Astrocyte of the spinal cord (primary cell): ENCODE results near the gene APELA.
"Not testable (repeated sequence)": the region's sequence is repeated elsewhere in the genome, so short reads cannot be mapped to it uniquely, and the experiment has no call there.

Experiments
- DNase-seq: peaks from one replicate; pipeline ENCODE4 v3.0.0; 2011; ENCODE audit warnings: low read depth, low spot score
- H3K4me3 ChIP-seq: 2 replicates; pipeline ENCODE4 v1.5.1; 2011; ENCODE audit warnings: low read depth, mild to moderate bottlenecking, low read length, moderate library complexity
- in situ Hi-C: cut with HindIII; loops from 2 replicates; pipeline ENCODE4 v1.10.0; 2017; ENCODE audit warnings: low sequenced_read_pairs
- TF ChIP-seq, protein P1 (sequence below): IDR thresholded peaks from 2 replicates; pipeline ENCODE4 v1.5.1; 2012; ENCODE audit warnings: low read depth, mild to moderate bottlenecking, low read length, inconsistent platforms

The APELA gene

DNA sequence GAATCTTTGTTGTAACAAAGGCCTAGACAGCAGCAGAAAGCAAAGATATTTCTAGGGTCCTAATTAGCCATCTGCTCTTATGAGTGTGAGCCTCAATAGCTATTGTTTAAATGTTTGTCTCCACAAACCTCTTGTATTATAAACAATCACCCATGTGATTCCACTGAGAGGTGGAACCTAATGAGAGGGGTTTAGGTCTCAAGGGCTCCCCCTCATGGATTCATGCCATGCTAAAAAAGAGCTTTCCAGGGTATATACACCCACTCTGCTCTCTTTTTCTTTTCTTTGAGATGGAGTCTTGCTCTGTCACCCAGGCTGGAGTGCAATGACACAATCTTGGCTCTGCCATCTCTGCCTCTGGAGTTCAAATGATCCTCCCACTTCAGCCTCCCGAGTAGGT, 58.4 kb downstream of the APELA start:
- in situ Hi-C loops, result no loop called here
- DNase-seq, result no peak
- H3K4me3 ChIP-seq, result no peak overlapping the region
- TF ChIP-seq, protein P1, sequence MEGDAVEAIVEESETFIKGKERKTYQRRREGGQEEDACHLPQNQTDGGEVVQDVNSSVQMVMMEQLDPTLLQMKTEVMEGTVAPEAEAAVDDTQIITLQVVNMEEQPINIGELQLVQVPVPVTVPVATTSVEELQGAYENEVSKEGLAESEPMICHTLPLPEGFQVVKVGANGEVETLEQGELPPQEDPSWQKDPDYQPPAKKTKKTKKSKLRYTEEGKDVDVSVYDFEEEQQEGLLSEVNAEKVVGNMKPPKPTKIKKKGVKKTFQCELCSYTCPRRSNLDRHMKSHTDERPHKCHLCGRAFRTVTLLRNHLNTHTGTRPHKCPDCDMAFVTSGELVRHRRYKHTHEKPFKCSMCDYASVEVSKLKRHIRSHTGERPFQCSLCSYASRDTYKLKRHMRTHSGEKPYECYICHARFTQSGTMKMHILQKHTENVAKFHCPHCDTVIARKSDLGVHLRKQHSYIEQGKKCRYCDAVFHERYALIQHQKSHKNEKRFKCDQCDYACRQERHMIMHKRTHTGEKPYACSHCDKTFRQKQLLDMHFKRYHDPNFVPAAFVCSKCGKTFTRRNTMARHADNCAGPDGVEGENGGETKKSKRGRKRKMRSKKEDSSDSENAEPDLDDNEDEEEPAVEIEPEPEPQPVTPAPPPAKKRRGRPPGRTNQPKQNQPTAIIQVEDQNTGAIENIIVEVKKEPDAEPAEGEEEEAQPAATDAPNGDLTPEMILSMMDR, result no peak

DNA sequence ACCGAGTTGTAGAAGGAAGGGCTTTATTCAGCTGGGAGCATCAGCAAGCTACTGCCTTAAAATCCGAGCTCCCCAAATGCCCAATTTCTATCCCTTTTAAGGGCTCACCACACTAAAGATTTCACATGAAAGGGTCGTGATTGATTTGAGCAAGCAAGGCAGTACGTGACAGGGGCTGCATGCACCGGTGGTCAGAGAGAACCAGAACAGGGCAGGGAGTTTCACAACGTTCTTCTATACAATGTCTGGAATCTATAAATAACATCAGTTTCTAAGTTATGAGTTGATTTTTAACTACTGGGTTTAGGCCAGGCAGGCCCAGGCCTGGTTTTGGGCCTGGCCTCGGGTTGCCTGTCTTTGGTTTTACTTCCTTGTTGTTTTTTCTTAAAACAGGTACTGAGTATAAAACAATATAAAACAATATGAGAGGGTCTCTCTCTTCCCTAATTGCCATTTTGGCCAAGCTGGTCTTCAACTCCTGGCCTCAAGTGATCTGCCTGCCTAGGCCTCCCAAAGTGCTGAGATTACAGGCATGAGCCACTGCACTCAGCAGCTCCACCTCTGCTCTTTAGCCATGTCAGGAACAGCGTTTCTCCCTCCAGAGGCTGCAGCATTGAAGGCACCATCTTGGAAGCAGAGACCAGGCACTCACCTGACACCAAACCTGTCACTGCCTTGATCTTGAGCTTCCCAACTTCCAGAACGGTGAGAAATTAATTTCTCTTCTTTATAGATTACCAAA, 59.1 kb downstream of the APELA start:
- H3K4me3 ChIP-seq, DNase-seq, in situ Hi-C loops: not testable (repeated sequence)

DNA sequence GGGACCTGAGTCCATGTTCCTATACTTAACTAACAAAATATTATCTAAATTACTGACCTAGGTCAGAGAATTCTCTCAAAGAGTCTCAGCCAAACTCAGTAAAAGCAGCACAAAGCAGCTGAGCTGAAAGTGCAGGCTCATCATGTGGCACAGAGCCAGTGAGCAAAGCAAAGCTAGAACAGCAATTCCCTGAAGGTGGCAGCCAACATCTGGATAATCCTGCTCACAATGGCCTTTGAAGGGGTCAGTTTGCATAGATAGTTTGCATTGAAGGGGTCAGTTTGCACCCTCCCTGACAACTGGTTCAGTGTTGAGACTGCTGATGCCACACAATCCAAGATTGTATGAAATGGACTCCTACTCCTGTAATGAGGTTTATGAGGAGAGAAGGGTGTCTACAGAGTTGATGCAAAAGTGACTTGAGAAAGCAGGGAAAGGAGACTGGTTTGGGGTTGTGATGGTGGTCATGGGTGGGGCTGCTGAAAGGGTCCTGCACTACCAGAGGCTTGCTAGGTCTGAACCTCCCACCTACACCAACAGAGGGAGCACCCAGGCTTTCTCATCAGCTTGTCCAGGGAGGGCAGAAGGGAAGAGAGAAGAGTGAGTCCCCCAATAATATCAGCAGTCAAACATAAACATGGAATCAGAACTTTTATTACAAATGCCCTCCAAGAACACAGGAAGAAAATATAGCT, 60.7 kb downstream of the APELA start:
- in situ Hi-C loops, result no loop called here
- no peak overlapping the region for H3K4me3 ChIP-seq
- TF ChIP-seq, protein P1, result no peak
- no peak for DNase-seq

DNA sequence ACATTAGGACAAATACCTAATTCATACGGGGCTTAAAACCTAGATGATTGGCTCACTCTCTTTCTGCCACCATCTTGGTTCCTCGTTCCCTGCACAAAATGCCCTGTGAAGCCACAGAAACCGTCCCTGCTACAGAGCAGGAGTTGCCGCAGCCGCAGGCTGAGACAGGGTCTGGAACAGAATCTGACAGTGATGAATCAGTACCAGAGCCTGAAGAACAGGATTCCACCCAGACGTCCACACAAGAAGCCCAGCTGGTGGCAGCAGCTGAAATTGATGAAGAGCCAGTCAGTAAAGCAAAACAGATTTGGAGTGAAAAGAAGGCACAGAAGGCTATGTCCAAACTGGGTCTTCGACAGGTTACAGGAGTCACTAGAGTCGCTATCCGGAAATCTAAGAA, 66.2 kb downstream of the APELA start:
- TF ChIP-seq, protein P1, result no peak
- in situ Hi-C loops, result no loop called here
- H3K4me3 ChIP-seq, result no peak overlapping the region
- DNase-seq, result no peak

DNA sequence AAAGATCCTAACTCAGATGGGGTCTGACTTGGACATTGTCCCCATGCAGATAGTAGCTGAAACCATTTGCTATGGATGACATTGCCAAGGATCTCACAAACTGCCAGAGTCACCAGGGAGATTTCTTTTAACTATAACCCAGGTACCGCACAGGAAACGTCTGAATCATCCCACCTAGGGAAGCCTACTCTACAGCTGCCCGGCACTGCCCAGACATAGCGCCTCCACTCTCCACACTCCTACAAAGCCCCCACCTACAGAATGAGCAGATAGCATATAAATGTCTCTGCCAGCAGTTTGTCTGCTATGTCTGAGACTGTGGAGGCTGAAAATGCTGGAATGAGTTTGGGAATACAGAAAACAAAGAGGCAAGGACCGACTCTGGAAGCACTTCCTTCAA, 68.2 kb downstream of the APELA start:
- H3K4me3 ChIP-seq, result no peak overlapping the region
- TF ChIP-seq, protein P1, result no peak
- DNase-seq, result no peak
- in situ Hi-C loops, result no loop called here

DNA sequence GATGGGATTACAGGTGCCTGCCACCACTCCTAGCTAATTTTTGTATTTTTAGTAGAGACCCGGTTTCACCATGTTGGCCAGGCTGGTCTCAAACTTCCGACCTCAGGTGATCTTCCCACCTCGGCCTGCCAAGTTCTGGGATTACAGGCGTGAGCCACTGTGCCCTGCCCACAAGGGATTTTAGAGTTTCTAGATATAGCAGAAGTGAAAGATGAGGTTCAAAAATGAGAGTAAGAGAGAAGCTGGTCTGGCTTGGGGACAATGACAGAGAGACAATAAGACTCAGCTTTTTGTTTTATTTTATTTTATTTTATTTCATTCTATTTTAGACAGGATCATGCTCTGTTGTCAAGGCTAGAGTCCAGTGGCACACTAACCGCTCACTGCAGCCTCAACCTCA, 69.8 kb downstream of the APELA start:
- TF ChIP-seq, protein P1, result no peak
- in situ Hi-C loops, result no loop called here
- no peak overlapping the region for H3K4me3 ChIP-seq
- no peak for DNase-seq
